Head of caudate nucleus (tissue), 42 donors: ENCODE results near the gene NDST1.
A peak's percentile ranks its signal among the peaks of the same experiment; 100 is the strongest.

Source experiments
- DNase-seq, 42 donors: peaks; one replicate each; pipeline versions ENCODE4 v3.0.0 to v3.0.0-alpha.2; 2020 to 2021; ENCODE audit warnings: mixed read lengths in 7 of 42
- intact Hi-C: fragments of 100-400 bp; cut with DNase I; formaldehyde crosslinking; loops from one replicate; pipeline ENCODE4 v1.15.0; 2022

NDST1 gene

GRCh38 chr5:150554857-150555256, 46.9 kb downstream of the NDST1 start:
- no peak for DNase-seq
- intact Hi-C loops, result no loop called here

- intact Hi-C loops, result no loop called here
- DNase-seq, result no peak
Measured at GRCh38 chr5:150556106-150556505, 48.2 kb downstream of the NDST1 start.

- DNase-seq, result no peak
- intact Hi-C loops, result no loop called here
Measured at GRCh38 chr5:150556859-150557508, 49.1 kb downstream of the NDST1 start.

DNA sequence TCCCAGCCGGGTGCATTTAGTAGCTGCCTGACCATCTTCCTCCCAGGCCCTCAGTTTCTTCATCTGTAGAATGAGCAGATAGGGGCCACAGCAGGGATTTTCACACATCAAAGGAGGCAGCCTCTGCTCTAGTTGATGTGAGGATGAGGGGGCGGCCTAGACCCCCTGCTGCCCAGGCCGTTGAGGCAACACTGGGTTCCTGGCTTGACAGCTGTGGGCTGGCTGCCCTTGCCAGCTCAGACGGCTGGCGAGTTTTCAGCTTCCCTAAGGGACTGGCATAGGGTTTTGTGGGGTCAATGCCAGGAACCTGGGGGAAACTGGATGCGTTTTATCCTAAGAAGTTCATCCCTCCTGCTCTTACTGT, 49.6 kb downstream of the NDST1 start:
- intact Hi-C loops, result no loop called here

DNA sequence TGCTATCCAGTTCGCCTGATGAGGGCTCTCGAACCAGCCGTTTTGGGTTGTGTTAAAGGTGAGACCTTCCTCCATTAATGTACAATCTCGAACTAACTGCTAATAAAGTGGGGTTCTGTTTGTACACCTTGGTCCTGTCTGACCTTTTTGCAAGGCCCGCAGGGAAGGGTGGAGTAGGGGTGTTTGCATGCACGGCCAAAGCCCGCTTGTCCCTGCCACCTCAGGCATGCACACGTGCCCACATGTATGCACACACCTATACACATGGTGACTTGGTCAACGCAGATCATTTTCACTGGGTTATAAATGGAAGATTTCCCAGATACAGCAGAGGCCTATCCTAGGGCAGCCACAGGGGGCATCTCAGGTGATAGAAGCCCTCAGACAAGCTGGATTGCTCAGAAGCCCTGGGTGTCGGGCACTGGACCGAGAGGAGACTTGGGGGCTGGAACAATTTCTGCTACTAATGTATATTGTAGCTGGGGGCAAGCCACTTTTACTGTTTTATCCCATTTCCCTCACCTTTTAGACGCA, 50.2 kb downstream of the NDST1 start:
- peak in 1 of 42 donors; percentile 16 for DNase-seq
- intact Hi-C loops, result no loop called here

More for the DNA sequence above, 49.6 kb downstream of the NDST1 start:
- DNase-seq, result peak in 1 of 42 donors; percentile 53

GRCh38 chr5:150559088-150559487, 51.2 kb downstream of the NDST1 start:
- intact Hi-C loops, result no loop called here
- no peak for DNase-seq

DNA sequence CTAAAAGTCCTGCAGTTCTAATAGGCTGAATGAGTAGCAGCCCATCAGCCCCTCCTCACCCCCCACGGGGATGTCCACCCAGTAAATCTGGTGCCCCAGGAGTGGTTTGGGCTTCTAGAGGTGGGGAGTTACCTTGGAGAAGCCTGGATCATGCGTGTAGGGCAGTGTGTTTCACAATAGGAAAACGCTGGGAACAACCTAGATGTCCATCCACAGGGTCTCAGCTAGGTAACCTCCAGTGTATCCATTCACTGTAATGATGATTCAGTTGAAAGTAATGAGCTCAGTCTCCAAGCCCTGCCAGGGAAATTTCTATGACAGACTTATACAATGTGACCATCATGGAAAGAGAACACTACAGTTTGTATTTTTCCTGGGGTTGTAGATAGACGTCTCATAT, 51.8 kb downstream of the NDST1 start:
- intact Hi-C loops, result loop anchor here (5.0 kb wide), 2 partner anchors 98 to 288 kb away; partner anchors contain the start of gene IRGM
- DNase-seq, result no peak

- DNase-seq, result peak; percentile 43 to 98 (median 91)
- intact Hi-C loops, result loop anchor here (5.0 kb wide), 2 partner anchors 97 to 287 kb away; partner anchors contain the start of gene IRGM
Measured at GRCh38 chr5:150560401-150561191, 52.7 kb downstream of the NDST1 start.

DNA sequence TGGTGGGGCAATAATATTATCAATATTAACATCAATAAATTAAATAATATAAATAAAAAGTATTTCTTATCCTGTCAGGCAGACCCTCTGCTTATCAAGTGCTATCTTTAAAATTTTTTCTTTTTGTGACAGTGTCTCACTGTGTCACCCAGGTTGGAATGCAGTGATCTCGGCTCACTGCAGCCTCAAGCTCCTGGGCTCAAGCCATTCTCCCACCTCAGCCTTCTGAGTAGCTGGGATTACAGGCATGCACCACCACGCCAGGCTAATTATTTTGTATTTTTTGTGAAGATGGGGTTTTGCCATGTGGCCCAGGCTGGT, 53.2 kb downstream of the NDST1 start:
- intact Hi-C loops, result loop anchor here (5.0 kb wide), 2 partner anchors 96 to 286 kb away; partner anchors contain the start of gene IRGM
- DNase-seq, result no peak

DNA sequence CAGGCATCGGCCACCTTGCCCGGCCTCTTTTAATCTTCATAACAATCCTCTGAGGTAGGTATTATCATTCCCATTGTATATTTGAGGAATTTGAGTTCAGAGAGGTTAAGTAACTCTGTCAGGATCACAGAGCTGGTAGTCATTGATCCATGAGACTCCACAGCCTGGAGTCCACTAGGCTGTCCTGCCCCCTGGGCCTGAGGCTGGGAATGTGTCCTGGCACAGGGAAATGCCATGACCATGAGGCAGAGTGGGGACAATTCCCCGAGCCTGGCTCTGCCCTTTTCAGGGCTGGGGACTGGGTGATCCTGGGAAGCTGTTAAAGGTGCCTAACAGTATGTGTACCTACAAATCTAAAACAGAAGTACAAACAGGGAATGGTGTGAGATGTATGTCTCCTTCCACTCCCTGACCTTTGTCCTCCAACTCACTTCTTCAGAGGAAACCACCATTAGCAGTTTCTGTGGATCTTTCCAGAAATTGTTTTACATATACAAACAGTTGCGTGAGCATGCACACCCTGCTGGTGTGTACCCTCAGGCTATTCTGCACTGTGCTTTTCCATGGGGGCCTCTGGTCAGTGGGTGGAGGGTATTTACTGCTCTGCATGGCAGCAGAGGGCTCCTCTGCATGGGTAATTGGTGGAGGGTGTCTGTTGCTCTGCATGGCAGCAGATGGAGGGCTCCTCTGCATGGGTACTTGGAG, 53.8 kb downstream of the NDST1 start:
- DNase-seq, result no peak
- intact Hi-C loops, result loop anchor here (5.0 kb wide), 2 partner anchors 96 to 286 kb away; partner anchors contain the start of gene IRGM

GRCh38 chr5:150562832-150563231, 54.9 kb downstream of the NDST1 start:
- peak in 12 of 42 donors; percentile 16 to 60 (median 30) for DNase-seq
- intact Hi-C loops, result loop anchor here (5.0 kb wide), 2 partner anchors 94 to 284 kb away; partner anchors contain the start of gene IRGM

GRCh38 chr5:150565868-150566267, 57.9 kb downstream of the NDST1 start:
- no peak for DNase-seq
- intact Hi-C loops, result no loop called here

DNA sequence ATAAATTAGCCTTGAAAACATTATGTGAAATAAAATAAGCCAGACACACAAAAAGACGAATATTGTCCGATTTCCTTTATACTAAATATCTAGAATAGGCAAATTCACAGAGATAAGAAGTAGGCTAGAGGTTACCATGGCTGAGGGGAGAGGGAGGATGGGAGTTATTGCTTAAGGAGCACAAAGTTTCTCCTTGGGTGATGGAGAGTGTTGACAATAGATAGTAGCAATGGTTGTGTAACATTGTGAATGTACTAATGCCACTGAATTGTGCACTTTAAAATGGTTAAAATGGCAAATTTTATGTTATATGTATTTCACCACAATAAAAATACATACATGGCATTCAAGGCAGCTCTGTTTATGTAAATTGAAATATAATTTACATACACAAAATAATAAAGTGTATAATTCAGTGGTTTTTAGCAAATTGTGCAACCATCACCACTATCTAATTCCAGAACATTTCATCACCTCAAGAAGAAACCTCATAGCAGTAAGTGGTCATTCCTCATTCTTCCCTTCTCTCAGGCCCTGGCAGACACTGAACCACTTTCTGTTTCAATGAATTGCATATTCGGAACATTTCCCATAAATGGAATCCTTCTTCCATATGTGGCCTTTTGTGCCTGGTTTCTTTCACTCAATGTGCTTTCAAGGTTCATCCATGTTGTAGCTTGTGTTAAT, 59.2 kb downstream of the NDST1 start:
- no peak for DNase-seq
- intact Hi-C loops, result no loop called here

GRCh38 chr5:150568663-150569062, 60.7 kb downstream of the NDST1 start:
- no peak for DNase-seq
- intact Hi-C loops, result no loop called here

DNA sequence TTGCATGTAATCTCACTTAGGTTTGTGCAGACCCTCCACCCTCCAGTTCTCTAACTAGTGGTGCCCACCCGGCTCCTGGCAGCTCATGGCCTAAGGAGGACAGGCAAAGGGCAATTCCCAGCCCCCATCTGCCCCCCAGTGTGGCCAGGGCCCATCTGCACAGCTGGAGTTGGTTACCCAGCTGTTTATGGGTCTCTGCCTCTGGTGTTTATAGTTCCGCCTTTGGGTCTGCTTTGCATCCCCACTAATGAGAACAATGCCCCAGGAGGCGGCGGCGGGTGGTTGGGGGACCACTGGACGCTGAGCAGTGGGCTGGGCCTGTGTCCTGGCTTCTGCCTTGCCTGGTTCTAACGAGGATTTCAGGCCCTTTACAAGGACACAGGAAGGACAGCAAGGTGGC, 62.4 kb downstream of the NDST1 start:
- intact Hi-C loops, result no loop called here
- no peak for DNase-seq

GRCh38 chr5:150571836-150572235, 63.9 kb downstream of the NDST1 start:
- DNase-seq, result no peak
- intact Hi-C loops, result no loop called here

DNA sequence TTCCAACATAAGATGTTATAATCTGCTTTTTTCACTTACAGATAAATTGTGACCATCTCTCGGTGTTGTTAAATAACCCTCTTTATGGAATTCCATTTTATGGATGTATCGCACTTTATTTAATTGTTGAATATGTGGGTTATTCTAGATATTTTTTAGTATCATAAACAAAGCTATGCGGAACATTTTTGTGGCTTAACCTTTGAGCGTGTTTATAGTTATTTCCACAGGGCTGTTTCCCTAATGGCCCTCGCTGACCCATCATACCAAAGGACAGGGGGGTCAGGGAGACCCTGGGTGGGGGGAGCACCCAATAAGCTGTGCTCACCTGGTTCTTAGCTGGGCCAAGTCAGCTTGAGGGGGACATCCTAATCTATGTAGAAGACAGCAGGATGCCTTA, 65.3 kb downstream of the NDST1 start:
- intact Hi-C loops, result no loop called here
- DNase-seq, result peak in 1 of 42 donors; percentile 9

DNA sequence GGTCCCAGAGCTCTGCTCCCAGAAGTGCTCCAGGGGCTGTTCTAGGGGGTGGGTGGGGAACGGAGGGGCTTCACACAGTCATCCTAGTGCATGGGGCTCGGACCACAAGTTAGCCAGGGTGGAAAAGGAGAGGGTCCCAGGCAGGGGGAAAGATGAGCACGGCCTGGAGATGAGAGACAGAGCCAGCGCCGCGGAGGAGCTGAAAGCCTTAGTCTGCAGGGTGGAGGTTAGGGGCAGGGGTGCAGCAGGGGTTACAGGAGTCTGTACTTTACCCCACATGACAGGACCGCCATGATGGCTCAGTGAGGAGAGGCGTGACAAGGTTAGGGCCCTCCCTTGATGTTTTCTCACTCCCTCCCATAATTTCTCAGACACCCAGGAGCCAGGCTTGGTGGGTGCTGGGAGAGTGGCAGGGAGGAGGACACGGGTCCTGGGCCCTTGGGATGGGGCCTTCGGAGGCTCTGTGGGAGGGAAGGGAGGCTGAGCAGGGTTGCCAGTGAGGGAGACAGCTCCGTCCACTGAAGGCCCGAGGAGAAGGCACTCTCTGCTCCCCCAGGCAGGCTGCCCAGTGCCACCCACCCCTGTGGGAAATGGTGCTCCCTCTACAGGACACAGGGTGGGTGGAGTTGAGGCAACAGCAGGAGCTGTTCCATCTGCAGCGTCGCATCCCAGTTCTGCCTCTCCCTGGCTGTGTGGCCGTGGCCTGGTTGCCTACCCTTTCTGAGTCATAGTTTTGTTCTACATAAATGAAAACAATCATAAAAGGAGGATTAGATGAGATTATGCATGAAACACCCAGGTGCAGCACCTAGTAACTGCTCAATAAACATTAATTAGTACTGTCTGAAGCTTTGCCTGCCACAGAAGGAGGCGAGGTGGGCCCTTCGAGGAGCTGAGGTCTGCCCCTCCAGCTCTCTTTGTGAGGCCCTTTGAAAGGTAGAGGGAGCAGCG, 66.2 kb downstream of the NDST1 start:
- DNase-seq, result peak in 1 of 42 donors; percentile 12
- intact Hi-C loops, result no loop called here
